Mesodermal cell (in vitro differentiated cells): Measurements from ENCODE around the gene C16orf92.
"Not testable (repeated sequence)": the region's sequence is repeated elsewhere in the genome, so short reads cannot be mapped to it uniquely, and the experiment has no call there.

Experiments used
- H3K27ac ChIP-seq: 2 replicates; pipeline ENCODE4 v1.7.0; 2013; ENCODE audit warnings: mild to moderate bottlenecking, low read depth, low read length, moderate library complexity; ENCODE audit not compliant: severe bottlenecking
- H3K36me3 ChIP-seq: 2 replicates; pipeline ENCODE4 v1.7.1; 2013; ENCODE audit warnings: mild to moderate bottlenecking, low read length, moderate library complexity; ENCODE audit not compliant: control insufficient read depth, insufficient read depth
- H3K4me1 ChIP-seq: one replicate; pipeline ENCODE4 v1.7.1; 2013; ENCODE audit warnings: mild to moderate bottlenecking, low read length; ENCODE audit not compliant: insufficient read depth, control insufficient read depth, poor library complexity, severe bottlenecking
- H3K4me3 ChIP-seq: 2 replicates; pipeline ENCODE4 v1.7.0; 2013; ENCODE audit warnings: low read length, control low read depth, mild to moderate bottlenecking; ENCODE audit not compliant: insufficient read depth, poor library complexity, severe bottlenecking; ENCODE audit errors: extremely low read depth
- H3K9me3 ChIP-seq: 2 replicates; pipeline ENCODE4 v1.7.1; 2013; ENCODE audit warnings: mild to moderate bottlenecking, low read length, moderate library complexity; ENCODE audit not compliant: control insufficient read depth
- WGBS, 2 experiments: methylation state at CpG; one replicate each; pipeline ENCODE4 v1.1.5; 2013; ENCODE audit warnings: missing lambda C conversion rate in 2 of 2; ENCODE audit not compliant: insufficient coverage in 2 of 2; 5-methylcytosine and 5-hydroxymethylcytosine counted together

C16orf92 gene

GRCh38 chr16:30028438-30029076 is 5.6 kb downstream of the C16orf92 start:
- WGBS, 2 experiments: 29 to 33% methylated on average over 14 to 15 of the region's 18 CpGs
- peaks cover 15% of the 10 kb centered on the region for H3K4me1 ChIP-seq
- no peaks in the 10 kb centered on the region for H3K9me3 ChIP-seq
- no peak overlapping the region for H3K4me3 ChIP-seq
- no peak overlapping the region for H3K27ac ChIP-seq
- no peaks in the 10 kb centered on the region for H3K36me3 ChIP-seq

DNA sequence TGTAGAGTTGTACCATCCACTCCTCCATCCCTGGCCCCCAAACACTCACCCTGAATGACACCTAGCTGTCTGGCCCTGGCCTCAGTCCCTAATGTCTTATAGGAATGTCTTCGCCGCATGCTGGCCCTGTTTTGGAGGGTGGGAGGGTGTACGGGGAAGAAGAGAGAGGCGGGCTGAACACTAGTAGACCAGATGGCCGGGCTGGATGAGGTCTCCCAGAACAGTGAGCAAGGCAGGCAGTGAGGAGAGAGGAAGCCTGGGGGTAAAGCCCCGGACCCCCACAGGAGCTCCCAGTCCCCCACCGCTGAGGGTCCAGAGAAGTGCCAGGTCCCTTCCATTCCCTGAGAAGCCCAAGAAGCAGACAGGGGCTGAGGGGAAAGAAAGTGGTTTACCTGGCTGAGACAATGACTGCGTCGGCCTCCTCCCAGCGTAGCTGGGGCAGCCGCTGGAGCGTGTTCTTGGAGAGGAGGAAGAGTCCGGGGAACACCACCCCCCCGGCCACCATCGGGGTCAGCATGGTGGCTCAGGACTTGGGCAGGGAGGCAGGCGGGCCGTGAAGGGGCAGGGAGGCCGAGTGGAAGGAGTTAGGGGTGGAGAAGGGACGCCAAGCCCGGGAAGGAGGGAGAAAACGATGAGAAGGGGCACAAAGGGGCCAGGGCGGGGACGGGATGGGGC is 7.2 kb downstream of the C16orf92 start:
- Histone ChIP-seq H3K4me1 (peaks cover 15% of the 10 kb centered on the region), H3K27ac (no peak overlapping the region), H3K36me3 (no peaks in the 10 kb centered on the region), H3K9me3 (no peaks in the 10 kb centered on the region), H3K4me3 (no peak overlapping the region)
- WGBS, 2 experiments: 12 to 23% methylated on average over 13 to 21 of the region's 23 CpGs

DNA sequence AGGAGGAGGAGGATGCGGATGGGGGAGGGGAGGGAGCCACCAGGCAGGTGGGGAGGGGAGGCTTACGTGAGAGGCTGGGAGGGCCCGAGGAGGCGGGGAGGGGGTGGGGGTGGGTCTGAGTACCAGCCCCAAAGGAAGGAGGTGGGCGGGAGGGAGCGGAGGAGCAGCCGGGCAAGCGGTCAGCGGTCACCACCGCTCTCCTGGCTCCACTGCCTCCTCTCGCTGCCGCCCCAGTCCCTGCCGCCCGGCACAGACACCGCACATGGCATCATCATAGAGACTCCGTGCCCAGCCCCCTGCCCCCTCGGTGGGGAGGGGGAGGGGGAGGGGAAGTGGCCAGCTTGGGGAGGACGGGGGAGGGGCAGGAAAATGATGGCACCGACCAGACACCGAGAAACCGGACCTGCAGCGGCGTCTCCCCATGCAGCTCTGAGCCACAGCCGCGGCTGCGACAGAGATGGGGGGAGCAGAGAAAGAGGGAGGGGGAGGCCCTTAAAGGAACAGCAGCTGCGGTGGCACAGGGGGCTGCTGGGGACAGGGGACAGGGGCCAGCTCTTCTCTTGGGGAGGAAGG is 7.9 kb downstream of the C16orf92 start, which contains the start of gene TLCD3B:
TSS of gene TLCD3B (minus strand) at position 431 of the 573 bp plus-strand sequence. CDS start 744 bp downstream, outside the sequence.
- H3K36me3 ChIP-seq: no peaks in the 10 kb centered on the region
- peaks cover 15% of the 10 kb centered on the region for H3K4me1 ChIP-seq
- H3K4me3 ChIP-seq: peak within 1 kb of the TSS; percentile 21
- no peaks in the 10 kb centered on the region for H3K9me3 ChIP-seq
- 1 to 2% methylated on average over 15 to 16 of the region's 27 CpGs for WGBS, 2 experiments
- H3K27ac ChIP-seq: no peak within 1 kb of the TSS

DNA sequence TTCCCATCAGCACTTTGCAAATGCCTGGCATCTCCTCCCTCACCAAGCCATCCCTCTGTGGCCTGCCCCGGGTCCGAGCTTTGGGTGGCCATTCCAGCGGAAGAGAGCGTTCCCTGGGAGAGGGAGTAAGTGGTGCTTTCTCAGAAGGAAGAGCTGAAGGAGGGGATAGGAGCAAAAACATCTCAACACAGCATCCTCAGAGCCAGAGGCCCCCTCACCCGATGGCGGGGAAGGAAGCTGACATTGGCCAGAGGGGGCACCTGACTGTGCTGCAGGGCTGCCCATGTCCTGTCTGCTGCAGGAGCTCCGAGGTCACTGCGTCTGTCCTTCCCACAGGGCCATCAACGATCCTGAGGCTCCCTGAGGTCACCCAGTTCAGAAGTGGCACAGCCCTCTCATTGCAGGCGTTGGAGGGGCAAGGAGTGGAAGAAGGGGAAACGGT is 8.5 kb downstream of the C16orf92 start:
- Histone ChIP-seq H3K27ac (no peak overlapping the region), H3K9me3 (no peaks in the 10 kb centered on the region), H3K36me3 (no peaks in the 10 kb centered on the region), H3K4me3 (peak overlapping the region; percentile 21), H3K4me1 (peaks cover 15% of the 10 kb centered on the region)
- 29 to 34% methylated on average over 5 to 7 of the region's 11 CpGs for WGBS, 2 experiments

DNA sequence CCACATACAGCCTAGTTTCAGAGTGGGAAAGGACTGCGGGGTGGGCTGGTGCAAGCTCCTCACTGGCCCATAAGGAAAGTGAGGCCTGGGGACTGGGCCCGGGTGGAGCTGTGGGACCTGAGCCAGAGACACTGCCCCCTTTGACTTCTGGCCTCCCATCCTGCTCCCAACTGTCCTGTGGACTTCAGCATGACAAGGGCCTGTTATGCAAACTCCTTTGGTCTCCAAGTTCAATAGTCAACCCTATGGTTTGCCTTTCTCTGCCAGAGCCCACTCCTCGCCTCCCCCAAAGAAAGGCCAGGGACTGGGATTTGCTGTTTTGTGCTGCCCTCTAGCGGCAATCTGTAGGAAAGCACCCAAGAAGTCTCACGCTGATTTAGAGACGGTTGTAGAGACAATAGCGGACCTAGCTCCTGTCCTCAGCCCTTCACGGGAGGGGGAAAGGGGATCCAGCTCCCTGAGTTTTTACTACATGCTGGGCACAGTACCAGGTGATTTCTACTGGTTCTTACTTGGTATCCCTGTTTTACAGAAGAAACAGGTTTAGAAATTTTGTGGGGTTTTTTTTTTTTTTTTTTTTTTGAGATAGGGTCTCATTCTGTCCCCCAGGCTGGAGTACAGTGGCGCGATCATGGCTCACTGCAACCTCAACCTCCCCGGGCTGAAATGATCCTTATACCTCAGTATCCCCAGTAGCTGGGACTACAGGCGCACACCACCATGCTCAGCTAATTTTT is 9.3 kb downstream of the C16orf92 start:
- H3K4me3 ChIP-seq: no peak overlapping the region
- H3K4me1 ChIP-seq: peaks cover 15% of the 10 kb centered on the region
- WGBS, 2 experiments: 14 to 25% methylated on average over 7 to 8 of the region's 12 CpGs
- no peaks in the 10 kb centered on the region for H3K36me3 ChIP-seq
- no peaks in the 10 kb centered on the region for H3K9me3 ChIP-seq
- no peak overlapping the region for H3K27ac ChIP-seq

GRCh38 chr16:30033270-30033669 is 10.3 kb downstream of the C16orf92 start:
- Histone ChIP-seq H3K4me3 (no peak overlapping the region), H3K9me3 (no peaks in the 10 kb centered on the region), H3K27ac (no peak overlapping the region), H3K36me3 (no peaks in the 10 kb centered on the region), H3K4me1 (peaks cover 15% of the 10 kb centered on the region)
- 83 to 88% methylated on average over 5 to 6 of the region's 7 CpGs for WGBS, 2 experiments

GRCh38 chr16:30040221-30040620 is 17.2 kb downstream of the C16orf92 start:
- WGBS, 2 experiments: 87% methylated on average over 5 of the region's 5 CpGs
- Histone ChIP-seq H3K4me3 (no peak overlapping the region), H3K27ac (no peak overlapping the region), H3K9me3 (no peaks in the 10 kb centered on the region), H3K36me3 (no peaks in the 10 kb centered on the region), H3K4me1 (no peaks in the 10 kb centered on the region)

DNA sequence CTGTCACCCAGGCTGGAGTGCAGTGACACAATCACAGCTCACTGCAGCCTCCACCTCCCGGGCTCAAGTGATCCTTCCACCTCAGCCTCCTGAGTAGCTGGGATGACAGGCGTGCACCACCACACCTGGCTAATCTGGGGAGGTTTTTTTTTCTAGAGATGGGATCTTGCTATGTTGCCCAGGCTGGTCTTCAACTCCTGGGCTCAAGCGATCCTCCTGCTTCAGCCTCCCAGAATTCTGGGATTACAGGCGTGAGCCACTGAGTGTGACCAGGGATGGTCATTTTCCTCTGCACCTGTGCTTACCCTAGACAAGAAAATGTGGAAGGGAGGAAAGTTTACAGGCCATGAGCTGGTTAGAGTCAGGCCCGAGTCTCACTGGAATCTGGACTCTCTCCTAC is 17.7 kb downstream of the C16orf92 start:
- not testable (repeated sequence) for H3K36me3 ChIP-seq, H3K27ac ChIP-seq
- 67 to 82% methylated on average over 1 to 4 of the region's 5 CpGs for WGBS, 2 experiments

DNA sequence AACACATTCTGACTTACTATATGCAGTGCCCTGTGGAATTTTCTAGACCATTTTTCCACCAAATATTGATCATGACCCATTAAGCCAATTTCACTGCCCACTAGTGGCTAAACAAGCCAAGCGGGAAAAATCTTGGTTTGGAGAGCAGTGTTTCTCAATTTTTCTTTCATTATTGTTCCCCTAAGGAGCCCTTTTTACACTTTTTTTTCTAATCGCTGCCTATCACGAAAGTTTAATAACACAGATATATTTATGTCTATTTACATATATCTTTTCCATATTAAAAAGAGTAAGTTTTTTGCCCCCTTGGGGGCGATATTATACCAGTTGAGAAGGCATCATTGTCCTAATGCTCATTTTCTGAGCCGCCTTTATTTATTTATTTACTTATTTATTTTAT is 18.8 kb downstream of the C16orf92 start:
- Histone ChIP-seq H3K4me3 (no peak overlapping the region), H3K27ac (no peak overlapping the region), H3K36me3 (no peaks in the 10 kb centered on the region), H3K4me1 (no peaks in the 10 kb centered on the region), H3K9me3 (no peaks in the 10 kb centered on the region)
- no CpG with 5 or more reads among the region's 5 CpGs for WGBS, 2 experiments

More for the DNA sequence above, 17.7 kb downstream of the C16orf92 start:
- not testable (repeated sequence) for H3K4me1 ChIP-seq, H3K4me3 ChIP-seq, H3K9me3 ChIP-seq

- Histone ChIP-seq H3K4me3 (no peak overlapping the region), H3K4me1 (peaks cover 12% of the 10 kb centered on the region), H3K9me3 (no peaks in the 10 kb centered on the region), H3K27ac (no peak overlapping the region), H3K36me3 (no peaks in the 10 kb centered on the region)
- WGBS, 2 experiments: 77% methylated on average over 5 of the region's 8 CpGs; no CpG with 5 or more reads in 1 of the 2 experiments
Measured at GRCh38 chr16:30046178-30046577, 23.2 kb downstream of the C16orf92 start.
